DND-41 (cell line): ENCODE data around the gene CFD.

Source experiments
- CTCF ChIP-seq: IDR thresholded peaks from 2 replicates; pipeline ENCODE4 v1.5.1; 2012; ENCODE audit warnings: borderline replicate concordance, low read length, moderate library complexity, mild to moderate bottlenecking; ENCODE audit not compliant: poor library complexity, severe bottlenecking; ENCODE audit errors: extremely low read depth
- EZH2 ChIP-seq: IDR thresholded peaks from 3 replicates; pipeline ENCODE4 v1.6.1; 2012; ENCODE audit warnings: borderline replicate concordance, low read depth, mild to moderate bottlenecking, moderate library complexity, low read length, inconsistent platforms; ENCODE audit not compliant: severe bottlenecking

GRCh38 chr19:823565-824121 lies 35.8 kb upstream of the CFD start:
- TF ChIP-seq CTCF (no peak), EZH2 (no peak)
